GM12872 (cell line): ENCODE results near the gene KRAS.
A peak's percentile ranks its signal among the peaks of the same experiment; 100 is the strongest.

Experiments
- TF ChIP-seq, protein P1 (sequence below): IDR thresholded peaks from 3 replicates; pipeline ENCODE4 v1.5.1; 2011; ENCODE audit warnings: low read depth, mild to moderate bottlenecking, low read length, moderate library complexity; ENCODE audit not compliant: insufficient read depth

KRAS gene

DNA sequence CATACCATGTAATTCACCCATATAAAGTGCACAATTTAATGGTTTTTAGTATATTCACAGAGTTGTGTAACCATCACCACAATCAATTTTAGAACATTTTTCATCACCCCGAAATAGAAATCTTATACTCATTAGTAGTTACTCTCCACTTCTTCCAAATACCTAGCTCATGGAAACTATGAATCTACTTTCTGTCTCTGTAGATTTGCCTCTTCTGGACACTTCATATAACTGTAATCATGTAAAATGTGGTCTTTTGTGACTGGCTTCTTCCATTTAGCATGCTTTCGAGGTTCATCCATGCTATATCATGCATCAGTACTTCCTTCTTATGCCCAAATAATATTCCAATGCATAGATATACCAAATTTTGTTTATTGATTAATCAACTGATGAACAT, 66.6 kb downstream of the KRAS start:
- TF ChIP-seq, protein P1, sequence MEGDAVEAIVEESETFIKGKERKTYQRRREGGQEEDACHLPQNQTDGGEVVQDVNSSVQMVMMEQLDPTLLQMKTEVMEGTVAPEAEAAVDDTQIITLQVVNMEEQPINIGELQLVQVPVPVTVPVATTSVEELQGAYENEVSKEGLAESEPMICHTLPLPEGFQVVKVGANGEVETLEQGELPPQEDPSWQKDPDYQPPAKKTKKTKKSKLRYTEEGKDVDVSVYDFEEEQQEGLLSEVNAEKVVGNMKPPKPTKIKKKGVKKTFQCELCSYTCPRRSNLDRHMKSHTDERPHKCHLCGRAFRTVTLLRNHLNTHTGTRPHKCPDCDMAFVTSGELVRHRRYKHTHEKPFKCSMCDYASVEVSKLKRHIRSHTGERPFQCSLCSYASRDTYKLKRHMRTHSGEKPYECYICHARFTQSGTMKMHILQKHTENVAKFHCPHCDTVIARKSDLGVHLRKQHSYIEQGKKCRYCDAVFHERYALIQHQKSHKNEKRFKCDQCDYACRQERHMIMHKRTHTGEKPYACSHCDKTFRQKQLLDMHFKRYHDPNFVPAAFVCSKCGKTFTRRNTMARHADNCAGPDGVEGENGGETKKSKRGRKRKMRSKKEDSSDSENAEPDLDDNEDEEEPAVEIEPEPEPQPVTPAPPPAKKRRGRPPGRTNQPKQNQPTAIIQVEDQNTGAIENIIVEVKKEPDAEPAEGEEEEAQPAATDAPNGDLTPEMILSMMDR: no peak

GRCh38 chr12:25182765-25183164, 68.0 kb downstream of the KRAS start:
- TF ChIP-seq, protein P1: no peak

- TF ChIP-seq, protein P1: no peak
These were observed 87.9 kb downstream of the KRAS start for GRCh38 chr12:25162866-25163265.

DNA sequence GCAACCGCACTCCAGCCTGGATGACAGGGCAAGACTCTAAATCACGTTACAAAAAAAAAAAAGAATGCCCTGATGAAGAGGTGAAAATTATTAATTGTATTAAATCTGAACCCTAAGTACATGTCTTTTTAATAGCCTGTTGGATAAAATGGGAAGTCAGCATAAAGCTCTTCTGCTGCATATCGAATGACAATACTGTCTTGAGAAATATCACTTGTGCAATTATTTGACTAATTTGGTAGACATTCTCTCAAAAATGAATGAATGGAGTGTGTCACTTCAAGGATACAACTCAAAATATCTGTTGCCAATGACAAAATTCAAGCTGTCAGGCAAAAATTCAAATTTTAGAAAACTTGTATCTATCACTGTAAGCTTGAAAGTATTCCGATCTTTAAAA, 94.7 kb downstream of the KRAS start:
- TF ChIP-seq, protein P1: no peak

DNA sequence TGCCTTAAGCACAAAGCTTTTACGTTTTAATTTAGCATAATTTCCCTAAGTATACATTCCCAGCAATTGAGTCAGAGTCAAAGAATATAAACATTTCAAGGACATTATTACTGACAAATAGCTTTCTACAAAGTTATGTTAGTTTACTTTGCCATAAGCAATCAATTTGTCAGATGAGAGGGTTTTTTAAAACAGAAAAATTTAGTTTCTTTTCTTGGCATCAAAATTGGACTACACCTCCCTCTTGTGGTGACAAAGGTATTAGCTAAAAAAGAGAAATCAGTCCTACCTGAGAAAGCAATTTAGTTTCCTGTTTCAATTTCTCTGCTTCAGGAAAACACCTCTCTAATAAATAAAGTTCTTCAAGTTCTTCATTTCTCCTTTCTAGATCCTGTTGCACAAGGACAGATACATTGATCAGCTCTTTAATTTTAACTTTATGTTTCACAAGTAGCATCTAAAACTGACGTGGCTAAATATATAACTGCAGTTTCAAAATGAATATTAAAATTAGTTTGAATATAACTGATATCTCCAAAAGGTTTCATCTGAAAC, 95.6 kb downstream of the KRAS start:
- TF ChIP-seq, protein P1: peak; percentile 64; the same call in 2 of the 3 replicates
